Skeletal muscle satellite cell (primary cell): ENCODE data around the gene RFX2.
"Not testable (repeated sequence)": the region's sequence is repeated elsewhere in the genome, so short reads cannot be mapped to it uniquely, and the experiment has no call there.

Experiments
- H3K27me3 ChIP-seq: 2 replicates; pipeline ENCODE4 v1.7.0; 2013; ENCODE audit warnings: low read length; ENCODE audit not compliant: control insufficient read depth, insufficient read depth
- H3K36me3 ChIP-seq: 2 replicates; pipeline ENCODE4 v1.7.0; 2013; ENCODE audit warnings: mild to moderate bottlenecking, control low read depth, low read length; ENCODE audit not compliant: insufficient read depth
- H3K4me1 ChIP-seq: 2 replicates; pipeline ENCODE4 v1.7.0; 2013; ENCODE audit warnings: low read length; ENCODE audit not compliant: control insufficient read depth, insufficient read depth
- H3K4me2 ChIP-seq: 2 replicates; pipeline ENCODE4 v1.7.0; 2013; ENCODE audit warnings: mild to moderate bottlenecking, low read length
- H3K4me3 ChIP-seq: 2 replicates; pipeline ENCODE4 v1.7.0; 2013; ENCODE audit warnings: low read length
- H3K9ac ChIP-seq: 2 replicates; pipeline ENCODE4 v1.7.0; 2013; ENCODE audit warnings: mild to moderate bottlenecking, low read depth, low read length, moderate library complexity
- H3K9me3 ChIP-seq: replicated peaks from 2 replicates; pipeline ENCODE4 v1.7.0; 2013; ENCODE audit warnings: mild to moderate bottlenecking, control low read depth, low read length

The RFX2 gene

DNA sequence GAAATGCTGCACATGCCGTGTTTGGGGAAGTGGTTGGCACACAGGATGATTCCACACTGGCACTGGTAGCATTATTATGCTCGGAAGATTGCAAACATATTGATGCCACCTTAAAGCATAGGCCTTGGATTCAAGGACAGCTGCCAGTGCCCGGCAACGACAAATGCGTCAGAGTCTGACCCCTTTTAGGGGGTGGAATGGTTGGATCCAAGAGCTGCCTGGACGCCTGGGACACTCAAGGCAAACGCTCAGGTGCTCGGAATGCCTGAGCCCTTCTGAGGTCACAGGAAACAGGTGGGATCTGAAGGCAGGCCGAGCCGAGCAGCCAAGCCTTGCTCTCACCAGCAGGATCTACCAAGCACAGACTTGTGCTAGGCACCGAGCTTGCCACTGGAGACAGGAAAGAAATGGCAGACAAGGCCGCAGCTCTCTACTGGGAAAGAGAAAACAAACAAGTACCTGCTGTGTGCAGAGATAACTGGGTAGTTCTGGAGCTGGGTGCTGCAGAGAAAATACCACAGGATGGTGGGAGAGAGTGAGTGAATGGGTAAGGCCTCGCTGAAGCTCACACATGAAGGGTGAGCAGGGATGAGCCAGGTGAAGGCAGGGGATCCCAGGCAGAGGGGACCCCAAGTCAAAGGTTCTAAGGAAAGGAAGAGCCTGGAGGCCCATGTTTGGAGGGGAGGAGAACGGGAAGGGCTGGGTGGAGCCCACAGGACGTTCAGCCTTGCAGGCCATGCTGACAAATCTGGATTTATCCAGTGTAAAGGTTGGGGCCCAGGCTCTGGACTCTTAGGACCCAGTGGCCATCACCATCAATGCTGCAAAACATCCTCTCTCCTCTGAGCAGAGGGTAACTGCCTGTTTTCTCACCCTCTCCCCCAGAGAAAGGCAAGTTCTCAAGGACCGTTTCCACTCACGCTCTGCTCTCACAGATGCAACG is 141.6 kb downstream of the RFX2 start:
- Histone ChIP-seq H3K36me3 (peaks cover 13% of the 10 kb centered on the region), H3K9ac (no peak overlapping the region), H3K4me3 (no peak overlapping the region), H3K9me3 (no peaks in the 10 kb centered on the region), H3K4me1 (peaks cover 8% of the 10 kb centered on the region), H3K4me2 (peak overlapping the region; percentile 36), H3K27me3 (no peaks in the 10 kb centered on the region)

DNA sequence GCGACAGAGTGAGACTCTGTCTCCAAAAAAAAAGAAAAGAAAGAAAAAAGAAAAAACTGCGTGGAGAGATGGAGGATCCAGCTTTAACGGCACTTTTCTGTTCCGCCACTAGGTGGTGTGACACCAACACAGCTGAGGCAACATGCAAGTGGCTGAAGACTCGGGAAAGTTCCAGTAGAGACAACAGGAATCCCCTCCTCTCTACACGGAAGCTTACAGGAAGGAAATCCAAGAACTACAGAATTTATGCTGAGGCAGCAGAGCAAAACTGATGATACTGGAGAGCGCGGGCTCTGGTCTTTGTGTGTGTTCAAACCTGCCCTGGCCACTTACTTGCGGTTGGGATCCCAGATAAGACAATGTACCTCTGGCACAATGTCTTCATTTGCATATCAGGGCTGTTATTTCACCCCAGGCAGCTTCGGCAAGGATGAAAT is 142.3 kb downstream of the RFX2 start:
- peaks cover 10% of the 10 kb centered on the region for H3K36me3 ChIP-seq
- H3K4me3 ChIP-seq = no peak overlapping the region
- H3K4me1 ChIP-seq = peaks cover 8% of the 10 kb centered on the region
- H3K9me3 ChIP-seq = no peaks in the 10 kb centered on the region
- H3K27me3 ChIP-seq = no peaks in the 10 kb centered on the region
- H3K9ac ChIP-seq = peak overlapping the region; percentile 19
- peak overlapping the region; percentile 36 for H3K4me2 ChIP-seq

DNA sequence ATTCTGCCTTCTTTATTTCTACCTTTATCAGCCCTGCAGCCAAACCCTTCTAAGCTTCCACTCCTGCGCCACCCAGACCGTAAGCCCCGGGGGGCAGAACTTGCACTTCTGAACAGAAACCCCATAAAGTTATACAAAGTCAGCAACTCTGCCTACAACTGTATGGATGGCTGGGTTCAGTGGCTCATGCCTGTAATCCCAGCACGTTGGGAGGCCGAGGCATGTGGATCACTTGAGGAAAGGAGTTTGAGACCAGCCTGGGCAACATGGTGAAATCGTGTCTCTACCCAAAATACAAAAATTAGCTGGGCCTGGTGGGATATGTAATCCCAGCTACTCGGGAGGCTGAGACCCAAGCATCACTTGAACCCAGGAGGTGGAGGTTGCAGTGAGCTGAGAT is 142.7 kb downstream of the RFX2 start:
- no peak overlapping the region for H3K4me3 ChIP-seq
- H3K36me3 ChIP-seq = peaks cover 10% of the 10 kb centered on the region
- H3K4me2 ChIP-seq = no peak overlapping the region
- peak overlapping the region; percentile 19 for H3K9ac ChIP-seq
- no peaks in the 10 kb centered on the region for H3K27me3 ChIP-seq
- H3K9me3 ChIP-seq = no peaks in the 10 kb centered on the region
- peaks cover 12% of the 10 kb centered on the region for H3K4me1 ChIP-seq

DNA sequence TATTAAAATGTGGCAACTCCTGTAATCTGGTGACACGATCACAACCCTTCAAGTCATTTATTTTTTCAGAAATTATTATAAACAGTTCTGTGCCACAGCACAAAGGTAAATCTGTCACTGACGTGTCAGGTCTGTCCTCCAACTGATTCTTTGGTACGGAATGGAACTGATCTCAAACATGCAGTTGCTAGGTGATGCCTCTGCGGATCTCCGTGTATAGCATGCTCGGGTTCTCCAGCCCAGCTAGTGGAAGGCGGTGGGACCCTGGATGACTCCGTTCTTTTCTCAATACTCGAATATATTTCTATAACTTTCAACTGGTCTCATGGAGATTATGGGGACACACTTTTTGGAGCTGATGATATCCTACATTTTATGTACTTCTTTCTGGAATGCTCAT is 143.4 kb downstream of the RFX2 start:
- H3K27me3 ChIP-seq = no peaks in the 10 kb centered on the region

DNA sequence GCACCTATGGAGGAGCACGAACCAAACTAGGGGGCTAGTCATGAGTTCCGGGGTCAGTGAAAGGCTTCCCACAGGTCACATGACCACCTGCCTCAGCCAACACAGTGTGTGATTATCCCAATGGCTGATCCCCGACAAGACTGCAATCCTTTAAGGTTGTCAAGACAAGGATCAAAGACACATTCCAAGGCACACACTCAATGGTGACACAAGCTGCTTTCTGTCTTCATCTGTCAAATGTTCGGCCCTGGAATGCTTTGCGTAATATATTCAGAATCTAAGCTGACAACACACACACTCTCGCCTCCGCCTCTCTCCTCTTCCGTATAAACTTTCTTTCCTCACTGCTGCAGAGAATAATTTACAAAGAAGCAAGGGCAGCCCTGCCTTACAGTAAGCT is 144.1 kb downstream of the RFX2 start:
- Histone ChIP-seq H3K27me3 (no peaks in the 10 kb centered on the region), H3K9ac (no peak overlapping the region), H3K4me3 (no peak overlapping the region), H3K36me3 (peaks cover 10% of the 10 kb centered on the region), H3K9me3 (no peaks in the 10 kb centered on the region), H3K4me1 (peaks cover 23% of the 10 kb centered on the region), H3K4me2 (no peak overlapping the region)

More for the DNA sequence above, 143.4 kb downstream of the RFX2 start:
- Histone ChIP-seq H3K9me3 (no peaks in the 10 kb centered on the region), H3K9ac (no peak overlapping the region), H3K4me1 (peaks cover 18% of the 10 kb centered on the region), H3K4me2 (no peak overlapping the region), H3K36me3 (peaks cover 10% of the 10 kb centered on the region), H3K4me3 (no peak overlapping the region)

DNA sequence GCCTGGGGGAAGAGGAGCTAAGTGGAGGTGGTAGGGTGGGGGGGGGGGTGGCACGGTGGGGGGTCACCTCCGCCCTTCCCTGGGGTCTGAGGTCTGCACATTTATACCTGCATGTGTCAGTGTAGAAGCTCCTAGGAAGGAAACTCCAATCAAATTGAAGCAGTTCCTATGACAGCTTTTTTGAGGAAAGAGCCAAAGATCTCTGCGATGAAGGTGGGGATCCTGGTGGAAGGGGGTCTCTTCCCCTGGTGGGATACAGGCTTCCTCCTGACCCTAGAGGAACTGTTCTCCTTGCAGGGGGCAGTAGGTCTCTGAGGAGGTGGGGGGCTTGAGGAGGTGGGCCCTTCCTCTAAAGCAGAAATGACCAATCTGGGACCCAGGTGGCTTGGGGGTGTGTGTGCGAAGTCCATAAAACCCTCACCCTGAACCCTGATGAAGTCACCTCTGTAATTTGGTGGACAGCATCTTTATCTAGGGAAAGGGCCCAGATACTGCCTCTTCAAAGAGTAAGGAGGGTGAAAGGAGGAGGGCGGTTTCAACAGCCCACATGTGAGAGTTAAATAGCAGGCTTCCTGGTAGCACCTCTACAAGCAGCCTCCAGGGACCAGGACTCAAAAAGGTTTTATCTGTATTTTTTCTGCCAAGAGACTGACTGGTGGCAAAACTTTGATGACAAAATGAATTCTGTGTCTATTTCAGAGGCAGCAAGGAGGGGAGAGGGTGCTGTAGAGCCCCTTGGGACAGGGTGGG is 145.3 kb downstream of the RFX2 start:
- Histone ChIP-seq H3K27me3 (no peaks in the 10 kb centered on the region), H3K4me2 (no peak overlapping the region), H3K4me3 (no peak overlapping the region), H3K9me3 (no peaks in the 10 kb centered on the region), H3K36me3 (peaks cover 10% of the 10 kb centered on the region), H3K9ac (no peak overlapping the region), H3K4me1 (peaks cover 27% of the 10 kb centered on the region)

DNA sequence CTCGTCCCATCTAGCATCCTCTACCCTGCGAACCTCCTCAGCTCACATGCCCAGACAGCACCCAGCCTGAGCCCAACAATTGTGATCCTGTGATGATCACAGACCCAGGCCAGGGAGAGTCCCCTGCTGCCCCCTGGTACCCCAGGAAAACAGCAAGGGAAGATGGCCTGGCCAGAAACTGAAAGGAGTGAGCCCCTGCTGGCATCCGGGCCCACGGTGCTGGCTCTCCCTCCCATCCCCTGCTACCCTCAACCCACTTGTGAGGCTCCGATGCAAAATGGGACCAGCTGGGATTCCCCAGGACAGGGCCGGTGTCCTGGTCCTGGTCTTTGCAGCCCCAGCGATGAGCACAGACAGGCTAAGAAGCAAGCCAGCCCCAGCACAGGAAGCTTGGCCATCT is 146.4 kb downstream of the RFX2 start:
- no peak overlapping the region for H3K4me3 ChIP-seq
- H3K9ac ChIP-seq = no peak overlapping the region
- no peaks in the 10 kb centered on the region for H3K9me3 ChIP-seq
- peaks cover 10% of the 10 kb centered on the region for H3K36me3 ChIP-seq
- H3K4me1 ChIP-seq = peaks cover 31% of the 10 kb centered on the region
- no peak overlapping the region for H3K4me2 ChIP-seq
- no peaks in the 10 kb centered on the region for H3K27me3 ChIP-seq

DNA sequence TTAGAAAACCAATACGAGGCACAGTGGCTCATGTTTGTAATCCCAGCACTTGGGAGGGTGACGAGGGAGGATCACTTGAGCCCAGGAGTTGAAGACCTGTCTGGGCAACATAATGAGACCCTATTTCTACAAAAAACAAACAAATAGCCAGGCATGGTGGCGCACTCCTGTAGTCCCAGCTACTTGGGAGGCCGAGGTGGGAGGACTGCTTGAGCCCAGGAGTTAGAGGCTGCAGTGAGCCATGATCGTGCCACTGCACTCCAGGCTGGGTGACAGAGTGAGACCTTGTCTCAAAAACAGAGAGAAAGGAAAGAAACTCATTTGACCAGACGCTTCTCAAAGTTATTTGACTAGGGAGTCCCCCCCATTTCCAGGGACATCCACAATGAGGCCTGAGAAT is 147.0 kb downstream of the RFX2 start:
- H3K9me3 ChIP-seq, H3K27me3 ChIP-seq, H3K9ac ChIP-seq, H3K4me3 ChIP-seq, H3K4me2 ChIP-seq: not testable (repeated sequence)
- peaks cover 10% of the 10 kb centered on the region for H3K36me3 ChIP-seq
- H3K4me1 ChIP-seq = peaks cover 25% of the 10 kb centered on the region

DNA sequence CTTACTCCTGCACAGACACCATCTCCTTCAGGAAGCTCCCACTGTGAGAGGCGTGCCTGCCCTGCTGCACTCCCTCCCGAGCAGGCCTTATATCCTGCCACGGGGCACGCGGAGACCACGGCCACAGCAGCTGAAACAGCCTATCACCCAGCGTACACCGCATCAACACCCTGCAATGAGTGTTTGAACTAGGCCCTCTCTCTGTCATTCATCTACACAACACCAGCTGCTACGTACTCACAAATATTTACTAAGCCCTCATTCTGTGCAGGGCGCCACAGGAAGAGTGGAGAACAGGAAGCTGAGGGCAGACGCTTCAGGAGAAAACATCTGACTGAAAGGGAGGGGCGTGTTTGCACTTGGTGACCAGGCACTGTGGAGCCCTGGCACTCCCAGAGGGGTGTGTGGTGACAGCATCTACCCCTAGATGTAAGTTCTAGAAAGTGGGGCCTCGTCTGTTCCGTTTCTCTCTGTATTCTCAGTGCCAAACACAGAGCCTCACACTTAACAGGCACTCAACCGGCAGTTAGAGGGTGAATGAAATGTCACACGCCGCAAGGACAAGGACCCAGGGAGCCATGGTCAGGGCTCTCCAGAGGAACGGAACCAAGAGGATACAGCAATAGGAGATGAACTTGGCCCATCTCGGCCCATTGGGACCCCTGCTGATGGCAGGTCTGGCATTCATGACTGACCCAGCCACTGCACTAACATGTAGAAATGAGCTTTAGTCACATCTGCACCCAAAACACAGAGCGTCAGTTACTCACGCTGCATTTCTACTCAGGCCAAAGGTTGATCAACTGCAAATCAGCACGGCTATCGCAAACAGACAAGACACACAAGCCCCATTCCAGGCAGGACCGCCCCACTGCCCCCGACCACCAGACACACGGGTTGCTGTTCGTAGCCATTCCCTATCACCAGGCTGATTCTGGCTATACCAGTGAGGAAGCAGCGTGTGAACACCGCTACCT is 148.0 kb downstream of the RFX2 start:
- Histone ChIP-seq H3K4me1 (peaks cover 22% of the 10 kb centered on the region), H3K36me3 (peaks cover 10% of the 10 kb centered on the region), H3K4me3 (peak overlapping the region; percentile 30), H3K9ac (peak overlapping the region; percentile 41), H3K9me3 (no peaks in the 10 kb centered on the region), H3K27me3 (no peaks in the 10 kb centered on the region), H3K4me2 (peak overlapping the region; percentile 64)

DNA sequence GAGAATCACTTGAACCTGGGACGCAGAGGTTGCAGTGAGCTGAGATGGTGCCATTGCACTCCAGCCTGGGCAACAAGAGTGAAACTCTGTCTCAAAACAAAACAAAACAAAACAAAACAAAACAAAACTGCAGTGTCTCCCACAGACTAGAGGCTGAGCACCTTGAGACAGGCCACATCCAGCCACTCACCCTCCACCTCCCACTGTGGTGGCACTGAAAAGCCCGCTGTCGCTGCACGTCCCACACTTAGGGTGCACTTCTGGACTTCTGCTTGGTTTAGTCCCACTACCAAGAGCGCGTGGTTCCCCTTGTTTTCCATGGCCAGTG is 148.7 kb downstream of the RFX2 start:
- Histone ChIP-seq H3K4me2 (peak overlapping the region; percentile 64), H3K4me3 (peak overlapping the region; percentile 30), H3K4me1 (peaks cover 26% of the 10 kb centered on the region), H3K9ac (peak overlapping the region; percentile 41)
- H3K36me3 ChIP-seq, H3K9me3 ChIP-seq, H3K27me3 ChIP-seq: not testable (repeated sequence)
